IMR-90 (cell line): ENCODE results near the gene AADACL4.

Source experiments
- BHLHE40 ChIP-seq: fragments of 150-350 bp; IDR thresholded peaks from 2 replicates; pipeline ENCODE4 v1.6.1; 2016; ENCODE audit warnings: mild to moderate bottlenecking, low read depth, low read length
- CTCF ChIP-seq: conservative IDR thresholded peaks from 2 replicates; pipeline ENCODE4 v1.5.1; 2012; ENCODE audit warnings: mild to moderate bottlenecking, low read depth, low read length, improper control_type of control experiment
- MAZ ChIP-seq: IDR thresholded peaks from 2 replicates; pipeline ENCODE4 v1.6.1; 2012; ENCODE audit warnings: low read depth, mild to moderate bottlenecking, low read length, improper control_type of control experiment, moderate library complexity, borderline replicate concordance
- USF2 ChIP-seq: fragments of 150-350 bp; IDR thresholded peaks from 2 replicates; pipeline ENCODE4 v1.6.1; 2017; ENCODE audit warnings: mild to moderate bottlenecking, antibody characterized with exemption, low read length, low read depth

- TF ChIP-seq CTCF: no peak
- no peak for TF ChIP-seq MAZ
- TF ChIP-seq BHLHE40: no peak
- no peak for TF ChIP-seq USF2
Observed at GRCh38 chr1:12706061-12706460, 62.2 kb downstream of the AADACL4 start.
